SH-SY5Y (cell line): ENCODE data around the gene PIPOX.

Experiments
- GATA2 ChIP-seq: IDR thresholded peaks from 2 replicates; pipeline ENCODE4 v1.6.1; 2011; ENCODE audit warnings: mild to moderate bottlenecking, low read depth, low read length
- GATA3 ChIP-seq: IDR thresholded peaks from 2 replicates; pipeline ENCODE4 v1.6.1; 2011; ENCODE audit warnings: low read depth, mild to moderate bottlenecking, low read length, moderate library complexity

DNA sequence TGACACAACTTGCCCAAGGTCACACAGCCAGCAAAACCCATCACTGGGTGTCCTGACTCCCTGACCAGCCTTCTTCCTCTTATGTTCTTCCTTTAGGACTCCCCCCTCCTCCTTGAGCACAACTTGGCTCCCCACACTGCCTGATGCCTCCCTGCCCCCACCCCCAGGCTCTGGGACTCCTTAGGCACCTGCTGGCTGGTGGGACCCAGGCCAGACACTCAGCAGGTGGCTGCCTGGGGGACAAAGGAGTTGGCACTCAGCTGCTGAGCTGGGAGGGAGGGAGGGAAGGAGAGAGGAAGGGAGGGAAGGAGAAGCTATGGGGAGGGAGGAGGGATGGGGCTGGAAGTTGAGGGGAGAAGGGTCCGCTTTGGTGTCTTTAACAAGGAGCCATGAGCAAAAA lies 45.1 kb upstream of the PIPOX start:
- TF ChIP-seq GATA2 (no peak), GATA3 (no peak)
